Measurements from ENCODE around the gene SSRP1.
A peak's percentile ranks its signal among the peaks of the same experiment; 100 is the strongest.

The SSRP1 gene

GRCh38 chr11:57318178-57318577 lies 17.5 kb downstream of the SSRP1 start:
- no peak for DNase-seq (ENCODE audit: low read depth in 1 of 2, low spot score in 1 of 2)

DNA sequence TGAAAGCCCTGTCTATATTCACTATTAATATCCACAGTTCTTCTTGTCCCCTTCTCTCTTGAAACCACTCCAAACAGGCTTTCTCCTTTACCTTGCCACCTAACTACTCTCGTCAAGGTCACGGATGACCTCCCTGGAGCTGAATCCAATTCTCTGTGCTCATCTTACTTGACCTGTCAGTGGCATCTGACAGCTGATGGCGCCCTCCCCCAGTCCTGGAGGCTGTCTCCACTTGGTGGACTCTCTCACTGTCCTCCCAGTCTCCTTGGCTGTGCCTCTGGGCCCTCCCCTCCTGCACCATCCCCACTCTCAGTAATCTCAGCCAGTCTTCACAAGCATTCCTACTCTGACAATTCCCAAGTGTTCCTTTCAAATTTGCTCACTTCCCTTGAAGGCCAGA lies 19.7 kb downstream of the SSRP1 start:
- DNase-seq (ENCODE audit: low read depth in 1 of 2, low spot score in 1 of 2): no peak

- no peak for DNase-seq (ENCODE audit: low read depth in 1 of 2, low spot score in 1 of 2)
These were observed 20.2 kb downstream of the SSRP1 start for GRCh38 chr11:57315491-57315890.

DNA sequence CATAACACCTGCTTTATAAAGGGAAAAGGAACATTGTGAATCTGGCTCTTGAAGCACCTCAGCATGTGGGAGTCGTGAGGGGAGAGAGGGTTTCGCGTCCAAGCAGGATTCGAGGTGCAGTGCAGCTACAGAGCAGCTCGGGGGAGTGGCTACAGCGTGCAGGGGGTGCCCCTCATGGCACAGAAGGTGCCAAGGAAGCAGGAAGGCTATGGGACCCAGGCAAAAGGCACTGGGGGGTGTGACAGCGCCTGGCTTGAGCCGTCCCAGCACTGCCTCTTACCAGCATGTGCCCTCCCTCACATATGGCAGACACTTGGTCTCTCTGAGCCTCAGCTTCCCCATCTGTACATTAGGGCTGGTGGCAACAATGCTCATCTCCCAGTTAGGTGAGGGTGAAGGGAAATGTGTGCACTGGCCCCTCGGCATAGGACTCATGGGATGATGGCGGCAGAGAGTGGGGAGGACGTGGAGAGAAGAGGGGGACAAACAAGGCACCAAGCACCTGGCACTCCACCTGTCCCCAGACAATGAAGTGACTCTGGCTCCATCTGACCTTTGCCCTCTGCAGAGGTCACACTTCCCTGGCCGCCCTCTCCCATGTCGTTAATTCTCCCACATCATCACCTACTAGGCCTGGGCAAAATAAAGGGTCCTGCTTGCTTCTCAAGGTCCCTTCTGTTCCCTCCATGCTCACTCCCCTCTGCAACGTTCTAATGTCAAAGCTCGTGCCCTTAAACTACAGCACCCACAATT lies 21.3 kb downstream of the SSRP1 start:
- no peak for DNase-seq (ENCODE audit: low read depth in 1 of 2, low spot score in 1 of 2)

- DNase-seq (ENCODE audit: low read depth in 1 of 2, low spot score in 1 of 2): no peak
These were observed 21.9 kb downstream of the SSRP1 start for GRCh38 chr11:57313788-57314135.

DNA sequence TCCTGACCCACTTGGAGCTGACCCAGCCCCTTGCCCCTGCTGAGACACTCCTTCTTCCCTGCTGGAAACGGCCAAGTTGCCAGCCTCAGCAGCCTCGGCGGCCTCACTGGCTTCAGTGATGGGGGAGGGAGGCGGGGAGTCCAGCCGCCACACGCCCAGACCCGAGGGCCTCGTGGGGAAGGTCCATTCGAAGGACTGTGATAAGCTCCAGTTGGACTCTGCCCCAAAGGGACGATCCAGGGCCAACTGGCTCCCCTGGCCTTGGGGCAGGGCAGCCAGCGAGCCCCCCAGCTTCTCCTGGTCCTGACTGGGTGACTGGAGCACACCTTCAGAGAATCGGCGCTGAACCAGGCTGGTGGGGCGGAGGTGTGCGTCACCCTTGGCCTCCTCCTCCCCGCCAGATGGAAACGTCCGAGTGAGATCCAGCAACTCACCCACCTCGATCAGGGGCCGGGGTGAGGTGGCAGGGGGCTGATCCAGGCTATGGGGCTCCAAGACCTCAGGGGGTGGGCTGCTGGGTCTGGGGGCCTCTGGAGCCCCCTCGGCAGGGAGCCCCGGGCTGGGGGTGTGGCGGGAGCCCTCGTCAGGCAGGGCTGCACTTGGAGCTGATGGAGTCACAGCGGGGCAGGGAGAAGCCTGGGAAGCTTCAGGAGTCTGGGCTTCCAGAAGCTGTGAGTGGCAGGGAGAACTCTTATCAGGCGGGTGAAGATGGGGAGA lies 22.5 kb downstream of the SSRP1 start:
- no peak for DNase-seq (ENCODE audit: low read depth in 1 of 2, low spot score in 1 of 2)

DNA sequence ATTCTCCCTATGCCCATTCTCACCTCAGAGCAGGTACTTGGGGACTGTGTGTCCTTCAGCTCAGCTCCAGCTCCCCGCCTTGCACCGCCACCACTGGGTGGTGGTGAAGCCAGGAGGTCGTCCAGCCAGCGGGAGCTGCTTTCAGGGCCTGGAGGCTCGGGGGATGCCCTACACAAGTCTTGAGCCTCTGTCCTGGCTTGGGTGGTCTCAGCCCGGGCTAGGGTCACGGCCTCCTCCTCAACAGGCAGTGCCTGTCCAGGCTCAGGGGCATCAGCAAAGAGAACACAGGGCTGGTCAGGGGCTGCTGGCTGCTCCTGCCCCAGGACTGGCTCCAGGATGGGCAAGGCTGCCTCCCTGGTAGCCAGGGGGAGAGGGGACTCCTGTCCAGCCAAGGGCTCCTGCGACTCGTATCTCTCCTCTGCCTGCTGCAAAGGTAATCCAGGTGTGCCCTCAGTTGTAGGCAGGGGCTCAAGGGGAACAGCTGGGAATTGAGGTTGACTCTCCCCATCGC lies 23.1 kb downstream of the SSRP1 start:
- no peak for DNase-seq (ENCODE audit: low read depth in 1 of 2, low spot score in 1 of 2)

- peak in 1 of 2 donors; percentile 54 for DNase-seq (ENCODE audit: low read depth in 1 of 2, low spot score in 1 of 2)
These were observed 24.4 kb downstream of the SSRP1 start for GRCh38 chr11:57311109-57311936.

DNA sequence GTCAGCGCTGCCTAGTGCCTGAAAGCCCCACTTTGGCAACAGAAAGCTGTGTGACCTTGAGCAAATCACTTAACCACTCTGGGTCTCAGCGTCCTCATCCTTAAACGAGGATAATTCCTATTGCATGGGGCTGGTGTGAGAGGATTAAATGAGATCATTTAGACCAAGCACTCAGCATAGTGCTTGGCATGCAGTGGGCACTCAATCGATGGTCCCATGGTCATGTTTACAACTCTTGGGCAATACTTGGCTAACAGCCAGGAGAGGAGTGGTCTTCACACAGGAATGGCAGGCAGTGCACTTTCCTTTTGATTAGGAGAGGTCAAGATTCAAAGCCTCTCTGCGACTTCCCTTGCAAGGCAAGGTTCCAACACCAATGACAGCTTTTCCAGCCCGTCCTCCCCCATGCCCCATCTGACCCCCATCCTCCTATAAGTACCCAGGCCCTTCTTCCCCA lies 25.0 kb downstream of the SSRP1 start:
- DNase-seq (ENCODE audit: low read depth in 1 of 2, low spot score in 1 of 2): no peak

DNA sequence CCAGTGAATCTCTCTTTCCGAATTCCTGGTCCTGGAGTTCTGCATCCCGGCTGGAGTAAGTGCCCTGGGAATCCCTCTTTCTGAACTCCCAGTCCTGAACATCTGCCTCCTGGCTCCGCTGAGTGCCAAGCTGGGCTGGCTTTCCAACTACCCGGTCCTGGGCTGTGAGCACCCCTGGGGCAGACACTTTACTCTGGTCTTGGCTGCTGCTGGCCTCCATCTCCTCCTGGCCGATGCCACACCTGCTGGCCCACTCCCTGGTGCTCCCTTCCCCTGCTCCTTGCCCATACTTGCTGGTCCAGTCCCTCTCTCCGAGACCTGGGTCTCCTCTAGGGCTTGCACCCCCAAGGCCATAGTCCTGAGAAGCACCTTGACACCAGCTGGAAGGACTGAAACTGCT lies 25.6 kb downstream of the SSRP1 start:
- DNase-seq (ENCODE audit: low read depth in 1 of 2, low spot score in 1 of 2): no peak

- DNase-seq (ENCODE audit: low read depth in 1 of 2, low spot score in 1 of 2): no peak
These were observed 26.3 kb downstream of the SSRP1 start for GRCh38 chr11:57309106-57310059.

DNA sequence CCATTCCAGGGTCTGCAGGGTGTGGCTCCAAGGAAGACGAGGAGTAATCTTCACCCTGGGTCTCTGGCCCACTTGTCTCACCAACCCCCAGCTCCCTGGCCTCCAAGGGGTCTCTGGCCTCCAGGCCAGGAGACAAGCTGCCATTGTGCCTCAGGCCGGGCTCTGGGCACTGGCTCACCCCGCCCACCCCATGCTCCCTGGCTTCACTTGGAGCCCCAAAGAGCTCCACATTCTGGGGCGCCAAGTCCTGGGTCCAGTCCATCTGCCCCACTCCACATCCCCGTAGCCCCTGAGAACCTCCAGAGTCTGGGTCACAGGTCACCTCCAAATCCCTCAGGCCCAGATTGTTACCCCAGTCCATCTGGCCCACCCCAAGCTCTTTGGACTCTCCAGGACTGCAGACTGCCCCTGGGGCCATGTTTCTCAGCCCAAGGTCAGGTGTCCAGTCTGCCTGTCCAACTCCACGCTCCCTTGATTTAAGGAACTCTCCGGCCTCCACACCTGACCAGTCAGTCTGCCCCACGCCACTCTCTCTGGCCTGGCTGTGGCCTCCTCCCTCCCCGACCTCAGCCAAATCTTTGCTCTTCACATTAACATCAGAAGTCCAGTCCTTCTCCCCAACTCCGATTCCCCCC lies 27.1 kb downstream of the SSRP1 start:
- DNase-seq (ENCODE audit: low read depth in 1 of 2, low spot score in 1 of 2): no peak

DNA sequence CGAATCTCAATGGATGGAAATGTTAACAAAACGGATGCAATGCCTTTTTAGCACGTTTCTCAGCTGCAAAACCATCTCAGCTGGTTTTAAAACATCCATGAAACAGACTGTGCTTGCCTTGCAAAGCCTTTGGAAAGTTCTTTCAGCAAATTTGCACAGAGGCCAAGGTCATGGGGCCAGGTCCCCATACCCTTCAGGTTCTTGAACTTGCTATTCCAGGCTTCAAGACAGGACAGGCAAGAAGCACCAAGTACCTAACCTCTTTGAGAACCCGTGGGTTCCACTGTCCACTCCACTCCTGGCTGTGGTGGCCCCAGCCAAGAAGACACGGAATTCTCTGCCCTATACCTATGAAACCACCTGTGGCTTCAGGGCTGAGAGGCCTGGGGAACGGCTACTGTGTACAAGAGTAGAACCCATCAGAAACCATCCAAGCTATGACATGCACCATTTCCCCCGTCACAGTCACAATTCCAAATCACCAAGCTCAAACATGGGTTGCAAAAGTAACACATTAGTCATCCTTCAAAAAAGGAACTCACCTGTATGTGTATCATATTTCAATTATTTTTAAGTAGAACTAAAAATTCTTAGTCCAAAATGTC lies 27.9 kb downstream of the SSRP1 start:
- DNase-seq (ENCODE audit: low read depth in 1 of 2, low spot score in 1 of 2): no peak

DNA sequence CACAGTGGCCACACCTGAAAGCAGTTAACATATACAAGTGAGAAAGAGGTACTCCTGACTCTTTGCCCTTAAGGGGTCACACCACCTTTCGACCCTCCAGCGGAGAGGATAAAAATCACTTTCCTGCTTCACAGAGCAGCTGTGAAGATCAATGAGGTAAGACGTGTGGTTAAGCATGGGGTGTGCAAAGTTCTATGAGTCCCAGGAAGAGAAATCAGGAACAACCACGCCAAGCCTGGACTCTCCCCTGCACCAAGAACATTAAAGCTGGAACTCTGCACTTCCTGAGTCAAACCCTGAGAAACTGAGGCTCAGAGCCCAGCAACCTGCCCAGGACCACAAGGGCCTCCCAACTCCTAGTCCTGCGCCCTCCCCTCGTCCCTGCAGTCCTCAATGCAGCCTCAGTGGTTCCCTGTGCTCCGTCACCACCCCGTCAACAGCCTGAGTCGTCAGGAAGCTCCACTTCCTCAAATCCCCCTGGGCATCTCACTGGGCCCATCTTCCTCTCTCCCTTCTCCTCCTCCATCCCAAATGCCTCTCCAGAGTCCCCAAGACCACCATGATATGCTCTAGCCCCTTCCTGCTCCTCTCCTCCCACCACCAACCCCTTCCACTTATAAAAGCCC lies 28.6 kb downstream of the SSRP1 start:
- no peak for DNase-seq (ENCODE audit: low read depth in 1 of 2, low spot score in 1 of 2)

- no peak for DNase-seq (ENCODE audit: low read depth in 1 of 2, low spot score in 1 of 2)
These were observed 29.4 kb downstream of the SSRP1 start for GRCh38 chr11:57306161-57306876.

DNA sequence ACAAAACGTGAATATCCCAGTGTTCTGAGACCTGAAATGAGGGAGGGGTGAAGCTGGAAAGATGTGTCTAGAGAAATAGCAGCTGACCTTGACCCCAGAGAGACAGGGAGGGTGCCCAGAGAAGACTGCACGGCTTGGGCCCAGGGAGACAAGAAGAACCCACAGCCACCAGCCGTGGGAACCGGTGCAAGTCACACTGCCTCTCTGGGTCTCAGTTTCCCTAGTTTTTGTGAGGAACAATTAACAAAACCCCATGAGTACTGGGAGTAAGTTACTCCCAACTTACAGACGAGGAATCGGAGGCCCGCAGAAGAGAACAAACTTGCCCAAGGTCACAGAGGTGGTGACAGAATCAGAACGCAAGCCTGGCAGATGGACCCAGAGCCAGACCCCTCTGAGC lies 30.2 kb downstream of the SSRP1 start:
- no peak for DNase-seq (ENCODE audit: low read depth in 1 of 2, low spot score in 1 of 2)

DNA sequence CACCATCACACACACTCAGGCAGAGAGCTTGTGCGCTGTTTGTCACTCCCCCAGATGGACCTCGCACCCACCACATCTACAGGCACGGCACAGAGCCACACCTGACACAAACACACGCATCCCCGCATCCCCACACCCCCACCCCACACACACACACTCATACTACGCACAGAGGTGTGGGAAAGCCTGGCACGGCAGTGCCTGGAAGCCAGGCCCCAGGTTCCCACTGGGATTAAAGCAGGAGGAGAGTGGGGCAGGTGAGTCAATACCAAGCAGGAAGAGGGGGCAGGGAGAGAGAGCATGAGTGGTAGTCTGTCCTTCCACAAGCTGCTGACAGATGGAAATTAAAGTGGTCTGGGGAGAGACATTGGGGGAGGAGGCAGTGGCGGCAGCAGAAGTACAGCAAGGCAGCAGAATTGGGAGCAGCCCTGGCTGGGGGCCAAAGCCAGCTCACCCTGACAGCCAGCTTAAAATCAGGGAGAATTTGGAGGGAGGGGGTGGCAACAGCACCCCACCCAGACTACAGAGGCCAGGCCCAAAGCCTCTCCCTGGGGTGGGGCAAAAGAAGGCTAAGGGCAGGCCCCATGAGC lies 31.6 kb downstream of the SSRP1 start:
- no peak for DNase-seq (ENCODE audit: low read depth in 1 of 2, low spot score in 1 of 2)

- DNase-seq (ENCODE audit: low read depth in 1 of 2, low spot score in 1 of 2): no peak
These were observed 32.3 kb downstream of the SSRP1 start for GRCh38 chr11:57303280-57303989.
